PC-3 (cell line): Measurements from ENCODE around the gene ECE1.

Experiments
- CTCF ChIP-seq: fragments of 300-600 bp; sonication (generic); conservative IDR thresholded peaks from 2 replicates; pipeline ENCODE4 v1.5.1; 2017; ENCODE audit warnings: antibody characterized with exemption, low read depth, mild to moderate bottlenecking, low read length
- EZH2 ChIP-seq: fragments of 300-600 bp; sonication (generic); IDR thresholded peaks from one replicate; pipeline ENCODE4 v1.6.1; 2017; ENCODE audit warnings: antibody characterized with exemption, mild to moderate bottlenecking, low read length; ENCODE audit not compliant: unreplicated experiment
- EZH2phosphoT487 ChIP-seq: fragments of 300-600 bp; sonication (generic); IDR thresholded peaks from 2 replicates; pipeline ENCODE4 v1.6.1; 2018; ENCODE audit warnings: mild to moderate bottlenecking, antibody characterized with exemption, low read length, borderline replicate concordance

- TF ChIP-seq CTCF: no peak
- no peak for TF ChIP-seq EZH2
- TF ChIP-seq EZH2phosphoT487: no peak
Measured at GRCh38 chr1:21292503-21292983, 2.3 kb upstream of the ECE1 start.
